Measurements from ENCODE around the gene CDH4. TPM values are rescaled to one million over a fixed set of nuclear protein-coding genes. Genes with fewer than 3 reads are reported as not detected.

CDH4 gene
- total RNA-seq, 2 experiments from 2014 or later = not detected

DNA sequence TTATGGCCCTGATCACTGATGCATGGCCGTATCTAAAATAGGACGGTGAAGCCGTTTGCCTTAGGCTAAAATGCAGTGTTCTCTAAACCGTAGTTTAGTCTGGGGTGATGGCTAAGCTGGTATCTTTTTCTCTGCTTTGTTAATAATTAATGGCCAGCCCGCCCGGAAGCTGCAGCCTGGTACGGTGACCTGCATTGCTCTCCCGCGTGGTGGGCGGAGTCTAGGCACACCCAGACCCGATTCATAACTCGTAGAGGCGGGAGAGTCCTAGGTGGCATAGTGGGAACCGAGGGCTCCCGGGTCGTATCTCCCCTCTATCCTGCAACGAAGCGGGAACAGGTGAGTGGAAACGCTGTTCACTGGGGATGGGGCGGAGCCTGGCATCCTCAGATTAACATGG is 5.5 kb downstream of the CDH4 start:
- Histone ChIP-seq H4K20me1 (ENCODE audit: insufficient read depth, low read length) (no peaks in the 10 kb centered on the region), H2AFZ (ENCODE audit: low read length) (no peak overlapping the region), H3K4me3 (ENCODE audit: low read depth, low read length, poor library complexity, severe bottlenecking) (no peak overlapping the region), H3K36me3 (ENCODE audit: insufficient read depth, low read length) (no peaks in the 10 kb centered on the region), H3K4me1 (ENCODE audit: insufficient read depth, low read length, poor library complexity, severe bottlenecking) (no peaks in the 10 kb centered on the region), H3K9me3 (ENCODE audit: low read length) (no peaks in the 10 kb centered on the region), H3K79me2 (ENCODE audit: insufficient read depth, low read depth, low read length) (no peaks in the 10 kb centered on the region), H3K27ac (ENCODE audit: low read depth, low read length, poor library complexity, severe bottlenecking) (no peak overlapping the region), H3K4me2 (ENCODE audit: low read length) (no peak overlapping the region), H3K9me2 (ENCODE audit: insufficient read depth, low read length) (no peaks in the 10 kb centered on the region)
- TF ChIP-seq, protein P1, sequence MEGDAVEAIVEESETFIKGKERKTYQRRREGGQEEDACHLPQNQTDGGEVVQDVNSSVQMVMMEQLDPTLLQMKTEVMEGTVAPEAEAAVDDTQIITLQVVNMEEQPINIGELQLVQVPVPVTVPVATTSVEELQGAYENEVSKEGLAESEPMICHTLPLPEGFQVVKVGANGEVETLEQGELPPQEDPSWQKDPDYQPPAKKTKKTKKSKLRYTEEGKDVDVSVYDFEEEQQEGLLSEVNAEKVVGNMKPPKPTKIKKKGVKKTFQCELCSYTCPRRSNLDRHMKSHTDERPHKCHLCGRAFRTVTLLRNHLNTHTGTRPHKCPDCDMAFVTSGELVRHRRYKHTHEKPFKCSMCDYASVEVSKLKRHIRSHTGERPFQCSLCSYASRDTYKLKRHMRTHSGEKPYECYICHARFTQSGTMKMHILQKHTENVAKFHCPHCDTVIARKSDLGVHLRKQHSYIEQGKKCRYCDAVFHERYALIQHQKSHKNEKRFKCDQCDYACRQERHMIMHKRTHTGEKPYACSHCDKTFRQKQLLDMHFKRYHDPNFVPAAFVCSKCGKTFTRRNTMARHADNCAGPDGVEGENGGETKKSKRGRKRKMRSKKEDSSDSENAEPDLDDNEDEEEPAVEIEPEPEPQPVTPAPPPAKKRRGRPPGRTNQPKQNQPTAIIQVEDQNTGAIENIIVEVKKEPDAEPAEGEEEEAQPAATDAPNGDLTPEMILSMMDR (conservative IDR thresholded peaks at IDR 0.05; ENCODE audit: low read length) = no peak
- no peak for TF ChIP-seq EZH2phosphoT487 (IDR thresholded peaks at IDR 0.05; ENCODE audit: borderline replicate concordance, low read depth, low read length)
- ChIA-PET CTCF (ENCODE audit: unreplicated experiment) (no interaction called here), POLR2A (no interaction called here)
- intact Hi-C loops (cut with micrococcal nuclease; ENCODE audit: unreplicated experiment) = no loop called here
- DNase-seq (ENCODE audit: low spot score) = no peak
- BruUV-seq (replicated peaks) = no TSS peak

DNA sequence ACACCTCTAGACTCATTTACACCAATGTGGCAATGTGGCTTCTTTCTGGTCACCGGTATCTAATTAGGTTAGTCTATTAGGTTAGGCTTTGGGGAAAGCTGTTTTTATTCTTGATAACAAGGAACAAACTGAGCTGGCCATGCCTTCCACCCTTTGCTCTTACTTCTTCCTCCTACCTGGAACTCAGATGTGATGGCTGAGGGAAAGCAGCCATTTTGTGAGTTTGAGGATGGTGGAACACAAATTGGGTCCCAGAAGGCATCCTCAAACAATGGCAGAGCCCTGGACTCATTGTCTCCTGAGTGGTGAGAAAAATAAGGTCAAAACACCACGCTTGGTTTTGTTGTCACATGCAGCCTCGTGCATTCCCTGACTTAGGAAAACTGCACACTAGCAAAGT is 7.7 kb downstream of the CDH4 start:
- Histone ChIP-seq H3K4me1 (ENCODE audit: insufficient read depth, low read length, poor library complexity, severe bottlenecking) (no peaks in the 10 kb centered on the region), H4K20me1 (ENCODE audit: insufficient read depth, low read length) (no peaks in the 10 kb centered on the region), H3K4me3 (ENCODE audit: low read depth, low read length, poor library complexity, severe bottlenecking) (no peak overlapping the region), H3K79me2 (ENCODE audit: insufficient read depth, low read depth, low read length) (no peaks in the 10 kb centered on the region), H2AFZ (ENCODE audit: low read length) (no peak overlapping the region), H3K36me3 (ENCODE audit: insufficient read depth, low read length) (no peaks in the 10 kb centered on the region), H3K27ac (ENCODE audit: low read depth, low read length, poor library complexity, severe bottlenecking) (no peak overlapping the region), H3K9me3 (ENCODE audit: low read length) (no peaks in the 10 kb centered on the region), H3K4me2 (ENCODE audit: low read length) (no peak overlapping the region), H3K9me2 (ENCODE audit: insufficient read depth, low read length) (no peaks in the 10 kb centered on the region)
- BruUV-seq (replicated peaks) = no TSS peak
- intact Hi-C loops (cut with micrococcal nuclease; ENCODE audit: unreplicated experiment) = no loop called here
- CTCF ChIA-PET (ENCODE audit: unreplicated experiment) = no interaction called here
- POLR2A ChIA-PET = no interaction called here
- no peak for DNase-seq (ENCODE audit: low spot score)
- TF ChIP-seq EZH2phosphoT487 (IDR thresholded peaks at IDR 0.05; ENCODE audit: borderline replicate concordance, low read depth, low read length) = no peak
- TF ChIP-seq, protein P1 (conservative IDR thresholded peaks at IDR 0.05; ENCODE audit: low read length) = no peak

DNA sequence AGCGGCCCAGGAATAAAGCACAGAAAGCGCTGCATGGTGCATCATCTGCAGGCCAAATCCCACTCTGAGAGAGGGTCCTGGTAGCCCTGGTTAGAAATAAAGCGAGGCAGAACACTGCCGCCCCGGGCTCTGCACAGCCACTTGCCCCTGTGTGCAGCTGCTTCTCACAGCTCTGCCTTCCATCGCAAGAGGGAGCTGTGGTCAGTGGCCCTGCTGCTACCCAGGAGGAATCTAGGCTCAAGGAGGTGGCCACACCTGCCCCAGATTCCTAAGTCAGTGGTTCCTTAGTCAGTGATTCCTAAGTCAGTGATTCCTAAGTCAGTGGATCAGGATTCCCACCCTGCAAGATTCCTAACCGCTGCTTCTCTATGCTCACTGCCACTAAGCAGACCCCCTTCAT is 8.8 kb downstream of the CDH4 start:
- ChIA-PET CTCF (ENCODE audit: unreplicated experiment) (no interaction called here), POLR2A (no interaction called here)
- no peak for TF ChIP-seq EZH2phosphoT487 (IDR thresholded peaks at IDR 0.05; ENCODE audit: borderline replicate concordance, low read depth, low read length)
- TF ChIP-seq, protein P1 (conservative IDR thresholded peaks at IDR 0.05; ENCODE audit: low read length) = no peak

More for the DNA sequence above, 8.8 kb downstream of the CDH4 start:
- H3K9me2 ChIP-seq (ENCODE audit: insufficient read depth, low read length) = no peaks in the 10 kb centered on the region
- no peaks in the 10 kb centered on the region for H3K9me3 ChIP-seq (ENCODE audit: low read length)
- H3K36me3 ChIP-seq (ENCODE audit: insufficient read depth, low read length) = no peaks in the 10 kb centered on the region
- DNase-seq (ENCODE audit: low spot score) = no peak
- BruUV-seq (replicated peaks) = no TSS peak
- H3K4me2 ChIP-seq (ENCODE audit: low read length) = no peak overlapping the region
- H3K4me3 ChIP-seq (ENCODE audit: low read depth, low read length, poor library complexity, severe bottlenecking) = no peak overlapping the region
- H4K20me1 ChIP-seq (ENCODE audit: insufficient read depth, low read length) = no peaks in the 10 kb centered on the region
- H3K4me1 ChIP-seq (ENCODE audit: insufficient read depth, low read length, poor library complexity, severe bottlenecking) = no peaks in the 10 kb centered on the region
- H3K27ac ChIP-seq (ENCODE audit: low read depth, low read length, poor library complexity, severe bottlenecking) = no peak overlapping the region
- H3K79me2 ChIP-seq (ENCODE audit: insufficient read depth, low read depth, low read length) = no peaks in the 10 kb centered on the region
- intact Hi-C loops (cut with micrococcal nuclease; ENCODE audit: unreplicated experiment) = no loop called here
- no peak overlapping the region for H2AFZ ChIP-seq (ENCODE audit: low read length)

All from OCI-LY7 (cell line).